ENCODE data around the gene XPO1. TPM values are rescaled to one million over a fixed set of nuclear protein-coding genes. Genes with fewer than 3 reads are reported as not detected.
"Not testable (repeated sequence)": the region's sequence is repeated elsewhere in the genome, so short reads cannot be mapped to it uniquely, and the experiment has no call there.

XPO1 gene
- total and polyA plus RNA-seq, 2 donors (not counting 1 experiment from before 2014, with no cell fraction given) = 91.8 to 348 TPM

GRCh38 chr2:61478086-61478485 lies 60.1 kb downstream of the XPO1 start:
- Histone ChIP-seq H3K27ac (ENCODE audit: insufficient read depth, low read length) (no peak overlapping the region), H2AFZ (ENCODE audit: low read length) (no peak overlapping the region), H3K36me3 (ENCODE audit: control insufficient read depth, insufficient read depth, low read length) (peaks cover 6% of the 10 kb centered on the region), H3K4me2 (ENCODE audit: extremely low read depth, insufficient read depth, low read length) (no peak overlapping the region), H3K4me3 (replicated peaks in 1 of 4; ENCODE audit: control extremely low read depth in 1 of 4, insufficient read depth in 1 of 4, low read depth in 3 of 4, low read length in 4 of 4) (no peak overlapping the region), H3K9me3 (ENCODE audit: control insufficient read depth, insufficient read depth, low read depth, low read length) (no peaks in the 10 kb centered on the region), H3K9ac (ENCODE audit: insufficient read depth, low read length) (no peak overlapping the region), H4K20me1 (ENCODE audit: control insufficient read depth, extremely low read depth, insufficient read depth, low read length) (no peaks in the 10 kb centered on the region), H3K27me3 (ENCODE audit: control insufficient read depth, insufficient read depth, low read length) (no peaks in the 10 kb centered on the region), H3K4me1 (ENCODE audit: control insufficient read depth, extremely low read depth, insufficient read depth, low read length) (no peaks in the 10 kb centered on the region), H3K79me2 (ENCODE audit: control insufficient read depth, insufficient read depth, low read length) (no peaks in the 10 kb centered on the region)
- no peak for DNase-seq (ENCODE audit: low read depth in 2 of 2)
- no peak for TF ChIP-seq CTCF (conservative IDR thresholded peaks at IDR 0.05 in 1 of 2, IDR thresholded peaks at IDR 0.05 in 1 of 2; ENCODE audit: low read depth in 1 of 2, low read length in 2 of 2)
- TF ChIP-seq EZH2 (IDR thresholded peaks at IDR 0.05; ENCODE audit: low read length, missing control alignments) = no peak

- H3K4me1 ChIP-seq (ENCODE audit: control insufficient read depth, extremely low read depth, insufficient read depth, low read length); H3K36me3 ChIP-seq (ENCODE audit: control insufficient read depth, insufficient read depth, low read length); H3K27ac ChIP-seq (ENCODE audit: insufficient read depth, low read length): not testable (repeated sequence)
Observed at GRCh38 chr2:61476929-61477589, 61.1 kb downstream of the XPO1 start.

GRCh38 chr2:61471905-61472805 lies 66.0 kb downstream of the XPO1 start:
- Histone ChIP-seq H3K4me2 (ENCODE audit: extremely low read depth, insufficient read depth, low read length) (peak overlapping the region; percentile 76), H2AFZ (ENCODE audit: low read length) (peak overlapping the region; percentile 66), H3K4me1 (ENCODE audit: control insufficient read depth, extremely low read depth, insufficient read depth, low read length) (no peaks in the 10 kb centered on the region), H3K36me3 (ENCODE audit: control insufficient read depth, insufficient read depth, low read length) (no peaks in the 10 kb centered on the region), H3K9me3 (ENCODE audit: control insufficient read depth, insufficient read depth, low read depth, low read length) (no peaks in the 10 kb centered on the region), H4K20me1 (ENCODE audit: control insufficient read depth, extremely low read depth, insufficient read depth, low read length) (no peaks in the 10 kb centered on the region), H3K9ac (ENCODE audit: insufficient read depth, low read length) (peak overlapping the region; percentile 99), H3K79me2 (ENCODE audit: control insufficient read depth, insufficient read depth, low read length) (peaks cover 43% of the 10 kb centered on the region), H3K27ac (ENCODE audit: insufficient read depth, low read length) (peak overlapping the region; percentile 96), H3K27me3 (ENCODE audit: control insufficient read depth, insufficient read depth, low read length) (no peaks in the 10 kb centered on the region), H3K4me3 (replicated peaks in 1 of 4; ENCODE audit: control extremely low read depth in 1 of 4, insufficient read depth in 1 of 4, low read depth in 3 of 4, low read length in 4 of 4) (peak overlapping the region; percentile 71 to 98 (median 86))
- no peak for TF ChIP-seq CTCF (conservative IDR thresholded peaks at IDR 0.05 in 1 of 2, IDR thresholded peaks at IDR 0.05 in 1 of 2; ENCODE audit: low read depth in 1 of 2, low read length in 2 of 2)
- no peak for TF ChIP-seq EZH2 (IDR thresholded peaks at IDR 0.05; ENCODE audit: low read length, missing control alignments)
- DNase-seq (ENCODE audit: low read depth in 2 of 2) = peak; percentile 21 to 37

More at GRCh38 chr2:61476929-61477589, 61.1 kb downstream of the XPO1 start:
- not testable (repeated sequence) for H2AFZ ChIP-seq (ENCODE audit: low read length); H3K4me3 ChIP-seq (replicated peaks in 1 of 4; ENCODE audit: control extremely low read depth in 1 of 4, insufficient read depth in 1 of 4, low read depth in 3 of 4, low read length in 4 of 4); H3K9ac ChIP-seq (ENCODE audit: insufficient read depth, low read length); DNase-seq (ENCODE audit: low read depth in 2 of 2); H3K79me2 ChIP-seq (ENCODE audit: control insufficient read depth, insufficient read depth, low read length); H4K20me1 ChIP-seq (ENCODE audit: control insufficient read depth, extremely low read depth, insufficient read depth, low read length); H3K27me3 ChIP-seq (ENCODE audit: control insufficient read depth, insufficient read depth, low read length); H3K9me3 ChIP-seq (ENCODE audit: control insufficient read depth, insufficient read depth, low read depth, low read length); H3K4me2 ChIP-seq (ENCODE audit: extremely low read depth, insufficient read depth, low read length)

Measured in fibroblast of lung (primary cell).